Measurements from ENCODE around the gene NBPF3.

GRCh38 chr1:21521717-21522060 lies 81.8 kb downstream of the NBPF3 start:
- no peak for TF ChIP-seq CTCF (IDR thresholded peaks at IDR 0.05)
- TF ChIP-seq POLR2A (IDR thresholded peaks at IDR 0.05), result no peak

All from uterus (tissue), 2 donors.